H1 (cell line): ENCODE results near the gene NXPH3. TPM values are rescaled to one million over a fixed set of nuclear protein-coding genes. Genes with fewer than 3 reads are reported as not detected.

Experiments
- CTCF ChIP-seq, 3 experiments: IDR thresholded peaks; 1 replicate in 2 of 3; 2 replicates in 1 of 3; pipeline versions ENCODE4 v1.5.1 to v1.6.1; 2011; ENCODE audit warnings: low read length in 3 of 3, mild to moderate bottlenecking in 3 of 3, inconsistent platforms in 2 of 3, low read depth in 1 of 3, moderate library complexity in 1 of 3; ENCODE audit not compliant: insufficient read depth in 1 of 3; ENCODE audit errors: control extremely low read depth in 1 of 3
- RBBP5 ChIP-seq: IDR thresholded peaks from 2 replicates; pipeline ENCODE4 v1.7.1; 2012; ENCODE audit warnings: low read depth, mild to moderate bottlenecking, inconsistent platforms, low read length, moderate library complexity, borderline replicate concordance
- polyA plus RNA-seq, 7 experiments: library from polyadenylated mRNA; depleted of rRNA in 3 of 7; stranded (reverse) in 5 of 7; unstranded in 2 of 7; fragments of >200 nt in 5 of 7; fragments of 200-250 nt in 2 of 7; gene quantifications; 1 replicate in 5 of 7; 2 replicates in 1 of 7; 4 replicates in 1 of 7; pipeline versions ENCODE4 v1.2.1 to v1.2.3, GENCODE V29; 2011 to 2013; ENCODE audit warnings: missing spikeins in 2 of 7, mixed read lengths in 2 of 7
- total RNA-seq: library from RNA; stranded (reverse); fragmentation: NEBNext Ultra II Directional; extraction: Animal tissue kit (Norgen Biotek cat#: 25700); gene quantifications from 2 replicates; pipeline ENCODE4 v1.2.1, GENCODE V29; 2021

Gene NXPH3
- total and polyA plus RNA-seq, 2 of the 8 experiments (the other 6 are each of a cell fraction or from before 2014, with no cell fraction given), result 2.5 to 3.7 TPM

DNA sequence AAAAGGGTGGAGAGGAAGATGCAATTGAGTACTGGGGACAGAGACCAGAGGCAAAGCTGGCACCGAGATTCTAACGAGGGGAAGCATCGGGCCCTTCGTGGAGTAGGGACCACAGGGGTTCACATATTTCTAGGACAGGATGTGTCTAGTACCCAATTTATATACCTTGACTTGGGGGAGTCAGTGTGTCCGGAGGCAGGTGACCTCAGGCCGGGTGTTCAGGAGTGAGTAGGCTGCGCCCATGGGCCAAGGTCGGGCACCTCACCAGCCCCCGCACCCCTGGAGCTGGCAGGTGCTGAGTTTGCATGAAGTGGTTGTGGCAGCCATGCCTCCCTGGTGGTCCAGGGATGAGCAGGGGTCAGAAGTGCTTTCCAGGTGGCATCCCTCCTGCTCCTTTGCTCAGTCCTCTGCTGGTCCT lies 8.6 kb upstream of the NXPH3 start (continued):
- TF ChIP-seq CTCF (IDR thresholded peaks at IDR 0.05; ENCODE audit: control extremely low read depth in 1 of 3, insufficient read depth in 1 of 3, low read depth in 1 of 3, low read length in 3 of 3) (no peak), RBBP5 (no peak)
